Endometrial microvascular endothelial cells (primary cell): Measurements from ENCODE around the gene RERGL. TPM values are rescaled to one million over a fixed set of nuclear protein-coding genes. Genes with fewer than 3 reads are reported as not detected.
"Not testable (repeated sequence)": the region's sequence is repeated elsewhere in the genome, so short reads cannot be mapped to it uniquely, and the experiment has no call there.

ENCODE experiments used
- in situ Hi-C: cut with HindIII; loops from 2 replicates; pipeline ENCODE4 v1.10.0; 2017; ENCODE audit warnings: low sequenced_read_pairs, low pct_unique_long_range_greater_than_20kb; ENCODE audit errors: inconsistent ontology term
- total RNA-seq: library from RNA; depleted of rRNA; stranded (reverse); fragments of >200 nt; gene quantifications from one replicate; pipeline ENCODE4 v1.2.3, GENCODE V29; 2015; ENCODE audit errors: inconsistent ontology term

Gene RERGL
- total RNA-seq, 1 donor from 2014 or later = not detected

DNA sequence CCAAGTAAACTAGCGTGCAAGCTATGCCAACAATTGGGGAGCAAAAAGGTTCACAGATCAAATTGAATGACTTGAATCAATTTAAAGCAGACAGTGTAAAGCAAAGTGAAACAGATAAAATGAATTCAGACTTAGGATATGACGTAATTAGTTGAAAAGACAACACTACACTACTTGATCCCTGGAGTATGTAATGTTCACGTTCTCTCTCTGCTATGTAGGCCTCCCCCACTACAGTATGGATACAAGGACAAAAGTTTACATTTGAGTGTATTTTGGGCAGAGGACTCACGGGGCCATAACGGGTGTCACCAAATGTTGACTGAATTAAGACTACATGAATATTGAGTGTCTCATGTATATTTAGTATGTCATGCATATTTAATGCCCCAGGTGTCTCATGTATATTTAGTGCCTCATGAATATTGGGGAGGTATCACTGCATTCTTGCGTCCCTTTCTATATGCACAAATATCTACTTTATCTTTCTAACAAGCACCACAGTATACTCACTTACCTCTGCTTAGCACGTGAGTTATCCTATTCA lies 44.5 kb downstream of the RERGL start:
- in situ Hi-C loops = no loop called here

- in situ Hi-C loops = not testable (repeated sequence)
These were observed 49.8 kb downstream of the RERGL start for GRCh38 chr12:18040060-18040742.

Other genes with a start within 250 kb of the RERGL start
- gene PIK3C2G, start 171.3 kb upstream of the RERGL start, total RNA-seq = not detected